GM12878 (cell line): ENCODE measurements around the gene NAT10. TPM values are rescaled to one million over a fixed set of nuclear protein-coding genes. Genes with fewer than 3 reads are reported as not detected.

Experiments
- BACH1 ChIP-seq: fragments of 450-650 bp; IDR thresholded peaks from 2 replicates; pipeline ENCODE4 v1.6.1; 2017; ENCODE audit warnings: mild to moderate bottlenecking, borderline replicate concordance
- CREM ChIP-seq: IDR thresholded peaks from 2 replicates; pipeline ENCODE4 v1.6.1; 2014; ENCODE audit warnings: antibody characterized with exemption, low read depth
- E2F4 ChIP-seq: IDR thresholded peaks from 2 replicates; pipeline ENCODE4 v1.6.1; 2012; ENCODE audit warnings: low read depth, low read length, improper control_type of control experiment
- FOXK2 ChIP-seq: fragments of 450-650 bp; IDR thresholded peaks from 2 replicates; pipeline ENCODE4 v1.6.1; 2017; ENCODE audit warnings: mild to moderate bottlenecking, moderate library complexity
- FOXM1 ChIP-seq: IDR thresholded peaks from 2 replicates; pipeline ENCODE4 v1.6.1; 2012; ENCODE audit warnings: low read depth, mild to moderate bottlenecking, inconsistent platforms, low read length, moderate library complexity
- GABPA ChIP-seq: IDR thresholded peaks from 2 replicates; pipeline ENCODE4 v1.6.1; 2014; ENCODE audit warnings: antibody characterized with exemption, low read depth, mild to moderate bottlenecking, inconsistent platforms
- HDAC6 ChIP-seq: fragments of 200-600 bp; sonication (generic); IDR thresholded peaks from one replicate; pipeline ENCODE4 v1.8.0; 2017; ENCODE audit warnings: antibody characterized with exemption; ENCODE audit not compliant: unreplicated experiment
- HDGF ChIP-seq: fragments of 450-650 bp; IDR thresholded peaks from 2 replicates; pipeline ENCODE4 v1.6.1; 2016; ENCODE audit warnings: antibody characterized with exemption
- IRF4 ChIP-seq: IDR thresholded peaks from 2 replicates; pipeline ENCODE4 v1.6.1; 2011; ENCODE audit warnings: low read depth, low read length
- RUNX3 ChIP-seq: IDR thresholded peaks from 2 replicates; pipeline ENCODE4 v1.6.1; 2012; ENCODE audit warnings: low read length, inconsistent platforms
- SREBF2 ChIP-seq: IDR thresholded peaks from 2 replicates; pipeline ENCODE4 v1.6.1; 2012; ENCODE audit warnings: mild to moderate bottlenecking, low read length
- SRF ChIP-seq, 2 experiments: IDR thresholded peaks; 2 replicates each; pipeline ENCODE4 v1.6.1; 2011; ENCODE audit warnings: low read depth in 2 of 2, low read length in 2 of 2, mild to moderate bottlenecking in 1 of 2, moderate library complexity in 1 of 2
- polyA plus RNA-seq, 11 experiments: library from polyadenylated mRNA; depleted of rRNA in 4 of 11; unstranded in 6 of 11; stranded (reverse) in 5 of 11; fragments of >200 nt; fragmentation: Nextera tagmentation in 4 of 11; fragmentation: Illumina TruSeq in 1 of 11; extraction: Ambion mirVana in 4 of 11; extraction: Trizol in 1 of 11; gene quantifications; 1 replicate in 1 of 11; 2 replicates in 10 of 11; pipeline versions ENCODE4 v1.2.1 to v1.2.3, GENCODE V29; 2011 to 2016; ENCODE audit warnings: inconsistent platforms in 2 of 11, missing spikeins in 2 of 11, low read depth in 1 of 11
- total RNA-seq, 4 experiments: library from RNA; depleted of rRNA in 3 of 4; stranded (reverse); fragments of >200 nt in 3 of 4; fragmentation: Illumina TruSeq in 1 of 4; extraction: Trizol in 1 of 4; gene quantifications; 2 replicates each; pipeline versions ENCODE4 v1.2.1 to v1.2.3, GENCODE V29; 2013 to 2021
- TF ChIP-seq, protein P1 (sequence below): fragments of 450-650 bp; IDR thresholded peaks from 2 replicates; pipeline ENCODE4 v1.6.1; 2017; ENCODE audit warnings: mild to moderate bottlenecking, low read depth, inconsistent platforms; ENCODE audit not compliant: poor library complexity, severe bottlenecking

NAT10 gene
- total and polyA plus RNA-seq, 10 of the 15 experiments (the other 5 are each of a cell fraction or from before 2014, with no cell fraction given), result 45.1 to 95.5 (median 72.8) TPM

DNA sequence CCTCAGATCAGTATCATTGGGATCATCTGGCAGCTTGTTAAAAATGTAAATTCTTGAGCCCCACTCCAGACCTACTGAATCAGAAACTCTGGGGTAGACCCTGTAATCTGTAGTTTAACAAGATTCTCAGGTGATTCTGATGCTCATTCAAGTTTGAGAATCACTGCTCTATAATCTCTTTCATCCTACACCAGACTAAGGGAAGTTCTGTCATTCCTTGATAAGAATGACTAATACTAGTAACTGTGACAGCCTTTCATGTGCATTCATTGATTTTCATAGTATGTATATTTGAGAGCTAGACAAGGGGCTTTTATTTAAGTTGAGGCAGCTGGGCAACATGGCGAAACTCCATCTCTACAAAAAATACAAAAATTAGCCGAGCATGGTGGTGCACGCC lies 30.0 kb downstream of the NAT10 start (continued):
- TF ChIP-seq SRF (IDR thresholded peaks at IDR 0.05; ENCODE audit: low read depth in 2 of 2, low read length in 2 of 2) (no peak), SREBF2 (no peak), GABPA (0 out of 2 replicates have a peak, but pooled peaks have one; percentile 24), E2F4 (no peak), FOXM1 (peak; percentile 63; the same call in 1 of the 2 replicates), HDGF (no peak), BACH1 (no peak), IRF4 (peak; percentile 16; the same call in 1 of the 2 replicates), HDAC6 (no peak), CREM (no peak), RUNX3 (0 out of 2 replicates have a peak, but pooled peaks have one; percentile 40), FOXK2 (no peak)
- TF ChIP-seq, protein P1, sequence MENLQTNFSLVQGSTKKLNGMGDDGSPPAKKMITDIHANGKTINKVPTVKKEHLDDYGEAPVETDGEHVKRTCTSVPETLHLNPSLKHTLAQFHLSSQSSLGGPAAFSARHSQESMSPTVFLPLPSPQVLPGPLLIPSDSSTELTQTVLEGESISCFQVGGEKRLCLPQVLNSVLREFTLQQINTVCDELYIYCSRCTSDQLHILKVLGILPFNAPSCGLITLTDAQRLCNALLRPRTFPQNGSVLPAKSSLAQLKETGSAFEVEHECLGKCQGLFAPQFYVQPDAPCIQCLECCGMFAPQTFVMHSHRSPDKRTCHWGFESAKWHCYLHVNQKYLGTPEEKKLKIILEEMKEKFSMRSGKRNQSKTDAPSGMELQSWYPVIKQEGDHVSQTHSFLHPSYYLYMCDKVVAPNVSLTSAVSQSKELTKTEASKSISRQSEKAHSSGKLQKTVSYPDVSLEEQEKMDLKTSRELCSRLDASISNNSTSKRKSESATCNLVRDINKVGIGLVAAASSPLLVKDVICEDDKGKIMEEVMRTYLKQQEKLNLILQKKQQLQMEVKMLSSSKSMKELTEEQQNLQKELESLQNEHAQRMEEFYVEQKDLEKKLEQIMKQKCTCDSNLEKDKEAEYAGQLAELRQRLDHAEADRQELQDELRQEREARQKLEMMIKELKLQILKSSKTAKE, result no peak
